B cell (primary cell): Measurements from ENCODE around the gene CFL2. TPM values are rescaled to one million over a fixed set of nuclear protein-coding genes. Genes with fewer than 3 reads are reported as not detected.

Experiments used
- ATAC-seq: fragments of 200-7000 bp; cut with Tn5 transposase; one replicate; pipeline ENCODE4 v1.10.0; 2021; ENCODE audit warnings: low read depth, mild to moderate bottlenecking, moderate number of reproducible peaks, moderate library complexity
- CTCF ChIA-PET: fragments of 350-600 bp; sonication (Branson Sonifier 250); formaldehyde crosslinking; loops from one replicate; lab custom pipeline; 2021; ENCODE audit warnings: antibody characterized with exemption, inconsistent platforms; lab: Charles Lee
- POLR2A ChIA-PET: fragments of 350-600 bp; sonication (Branson Sonifier 250); formaldehyde crosslinking; loops from one replicate; lab custom pipeline; 2021; ENCODE audit warnings: antibody characterized with exemption; lab: Charles Lee
- DNase-seq: peaks from one replicate; pipeline ENCODE4 v3.0.0; 2013
- H2AFZ ChIP-seq: 2 replicates; pipeline ENCODE4 v1.6.1; 2012; ENCODE audit warnings: mild to moderate bottlenecking, low read depth, low read length; ENCODE audit not compliant: insufficient read depth, poor library complexity, severe bottlenecking
- H3K27ac ChIP-seq, 2 donors: 1 replicate in 1 of 2; 2 replicates in 1 of 2; pipeline ENCODE4 v1.5.1; 2012 to 2013; ENCODE audit warnings: low read length in 2 of 2, mild to moderate bottlenecking in 2 of 2, moderate library complexity in 1 of 2
- H3K27me3 ChIP-seq, 4 experiments: fragments of 200-600 bp in 1 of 4; sonication (generic) in 1 of 4; replicated peaks in 1 of 4; 1 replicate in 2 of 4; 2 replicates in 2 of 4; pipeline versions ENCODE4 v1.6.1 to v1.7.0; 2013 to 2016; ENCODE audit warnings: low read length in 3 of 4, mild to moderate bottlenecking in 2 of 4, mixed read lengths in 1 of 4, moderate library complexity in 1 of 4; ENCODE audit not compliant: insufficient read depth in 4 of 4, control insufficient read depth in 3 of 4; ENCODE audit errors: control extremely low read depth in 1 of 4
- H3K36me3 ChIP-seq, 2 experiments: replicated peaks in 1 of 2; 1 replicate in 1 of 2; 2 replicates in 1 of 2; pipeline versions ENCODE4 v1.6.1 to v1.7.1; 2013; ENCODE audit warnings: low read length in 1 of 2; ENCODE audit not compliant: insufficient read depth in 2 of 2, control insufficient read depth in 1 of 2; ENCODE audit errors: control extremely low read depth in 1 of 2, extremely low read depth in 1 of 2
- H3K4me1 ChIP-seq, 2 donors: fragments of 200-600 bp in 1 of 2; sonication (generic) in 1 of 2; 1 replicate in 1 of 2; 2 replicates in 1 of 2; pipeline versions ENCODE4 v1.5.1 to v1.6.1; 2013 to 2017; ENCODE audit warnings: low read length in 2 of 2; ENCODE audit not compliant: control insufficient read depth in 2 of 2, insufficient read depth in 2 of 2
- H3K4me2 ChIP-seq: replicated peaks from 2 replicates; pipeline ENCODE3; 2012; ENCODE audit warnings: mild to moderate bottlenecking, low read depth, low read length; ENCODE audit not compliant: poor library complexity, severe bottlenecking
- H3K4me3 ChIP-seq, 5 experiments: fragments of 200-600 bp in 1 of 5; sonication (generic) in 1 of 5; 1 replicate in 3 of 5; 2 replicates in 2 of 5; pipeline versions ENCODE4 v1.5.1 to v1.7.0; 2011 to 2016; ENCODE audit warnings: low read length in 4 of 5, mild to moderate bottlenecking in 4 of 5, low read depth in 2 of 5, control low read depth in 1 of 5, moderate library complexity in 1 of 5; ENCODE audit not compliant: insufficient read depth in 1 of 5; ENCODE audit errors: control extremely low read depth in 1 of 5, extremely low read depth in 1 of 5
- H3K79me2 ChIP-seq: fragments of 200-600 bp; sonication (generic); one replicate; pipeline ENCODE4 v1.6.0; 2016; ENCODE audit warnings: low read length; ENCODE audit not compliant: control insufficient read depth, insufficient read depth
- H3K9ac ChIP-seq: fragments of 200-600 bp; sonication (generic); 2 replicates; pipeline ENCODE4 v1.6.1; 2017; ENCODE audit warnings: mild to moderate bottlenecking, low read length, moderate library complexity
- H3K9me3 ChIP-seq, 3 donors: one replicate each; pipeline versions ENCODE4 v1.6.1 to v1.7.1; 2013; ENCODE audit warnings: low read length in 2 of 3; ENCODE audit not compliant: control insufficient read depth in 2 of 3, insufficient read depth in 1 of 3; ENCODE audit errors: control extremely low read depth in 1 of 3
- H4K20me1 ChIP-seq: 2 replicates; pipeline ENCODE4 v1.6.0; 2012; ENCODE audit warnings: mild to moderate bottlenecking, low read length; ENCODE audit not compliant: insufficient read depth, control insufficient read depth, poor library complexity, severe bottlenecking
- H3K27ac Mint-ChIP-seq: one replicate; pipeline ENCODE4 v1.8.0; 2021; ENCODE audit warnings: mixed read lengths
- H3K27me3 Mint-ChIP-seq: one replicate; pipeline ENCODE4 v1.8.0; 2021; ENCODE audit warnings: mixed read lengths
- H3K4me1 Mint-ChIP-seq: one replicate; pipeline ENCODE4 v1.8.0; 2021; ENCODE audit warnings: mixed read lengths
- H3K4me3 Mint-ChIP-seq: one replicate; pipeline ENCODE4 v1.8.0; 2021; ENCODE audit warnings: mixed read lengths
- H3K9me3 Mint-ChIP-seq: one replicate; pipeline ENCODE4 v1.8.0; 2022; ENCODE audit warnings: mixed read lengths; ENCODE audit not compliant: insufficient read depth
- EZH2 ChIP-seq: IDR thresholded peaks from 2 replicates; pipeline ENCODE4 v1.6.1; 2012; ENCODE audit warnings: borderline replicate concordance, low read depth, mild to moderate bottlenecking, moderate library complexity, low read length; ENCODE audit not compliant: insufficient read depth, poor library complexity, severe bottlenecking
- WGBS: methylation state at CpG from one replicate; pipeline ENCODE4 v1.1.5; 2013; ENCODE audit warnings: missing lambda C conversion rate; ENCODE audit not compliant: insufficient coverage; 5-methylcytosine and 5-hydroxymethylcytosine counted together
- intact Hi-C: fragments of 100-400 bp; cut with micrococcal nuclease; formaldehyde crosslinking; loops from one replicate; pipeline ENCODE4 v1.10.0; 2022
- polyA plus RNA-seq: library from polyadenylated mRNA; depleted of rRNA; stranded (reverse); fragments of >200 nt; gene quantifications from 2 replicates; pipeline ENCODE4 v1.2.3, GENCODE V29; 2012
- total RNA-seq, 2 donors: library from RNA; stranded (reverse); fragments of 120-200 nt in 1 of 2; gene quantifications; 1 replicate in 1 of 2; 2 replicates in 1 of 2; pipeline versions ENCODE4 v1.2.3 to v1.2.4, GENCODE V29; 2013 to 2022
- TF ChIP-seq, protein P1 (sequence below): fragments of 200-600 bp; IDR thresholded peaks from one replicate; pipeline ENCODE4 v1.8.0; 2022; ENCODE audit warnings: antibody characterized with exemption, mild to moderate bottlenecking

Gene CFL2
- total and polyA plus RNA-seq, 2 donors (not counting 1 experiment from before 2014, with no cell fraction given), result 9.6 to 21.9 TPM

GRCh38 chr14:34667007-34667406 lies 47.4 kb downstream of the CFL2 start:
- no peak overlapping the region for H3K4me3 ChIP-seq
- no peaks in the 10 kb centered on the region for H3K27me3 ChIP-seq
- no peak overlapping the region for H3K9ac ChIP-seq
- H3K9me3 ChIP-seq, result peaks cover 0 to 9% (median 0%) of the 10 kb centered on the region in 3 donors
- Mint-ChIP-seq H3K4me3 (no peak overlapping the region), H3K27ac (no peak overlapping the region), H3K9me3 (no peaks in the 10 kb centered on the region), H3K4me1 (no peaks in the 10 kb centered on the region), H3K27me3 (no peaks in the 10 kb centered on the region)
- TF ChIP-seq, protein P1, sequence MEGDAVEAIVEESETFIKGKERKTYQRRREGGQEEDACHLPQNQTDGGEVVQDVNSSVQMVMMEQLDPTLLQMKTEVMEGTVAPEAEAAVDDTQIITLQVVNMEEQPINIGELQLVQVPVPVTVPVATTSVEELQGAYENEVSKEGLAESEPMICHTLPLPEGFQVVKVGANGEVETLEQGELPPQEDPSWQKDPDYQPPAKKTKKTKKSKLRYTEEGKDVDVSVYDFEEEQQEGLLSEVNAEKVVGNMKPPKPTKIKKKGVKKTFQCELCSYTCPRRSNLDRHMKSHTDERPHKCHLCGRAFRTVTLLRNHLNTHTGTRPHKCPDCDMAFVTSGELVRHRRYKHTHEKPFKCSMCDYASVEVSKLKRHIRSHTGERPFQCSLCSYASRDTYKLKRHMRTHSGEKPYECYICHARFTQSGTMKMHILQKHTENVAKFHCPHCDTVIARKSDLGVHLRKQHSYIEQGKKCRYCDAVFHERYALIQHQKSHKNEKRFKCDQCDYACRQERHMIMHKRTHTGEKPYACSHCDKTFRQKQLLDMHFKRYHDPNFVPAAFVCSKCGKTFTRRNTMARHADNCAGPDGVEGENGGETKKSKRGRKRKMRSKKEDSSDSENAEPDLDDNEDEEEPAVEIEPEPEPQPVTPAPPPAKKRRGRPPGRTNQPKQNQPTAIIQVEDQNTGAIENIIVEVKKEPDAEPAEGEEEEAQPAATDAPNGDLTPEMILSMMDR, result no peak
- TF ChIP-seq EZH2, result no peak
- no peaks in the 10 kb centered on the region for H4K20me1 ChIP-seq
- no peak overlapping the region for H3K4me2 ChIP-seq
- ATAC-seq (no peak), DNase-seq (no peak)
- H3K27ac ChIP-seq, result no peak overlapping the region
- intact Hi-C loops, result no loop called here
- H3K36me3 ChIP-seq, result no peaks in the 10 kb centered on the region
- WGBS, result 95% methylated on average over 3 of the region's 7 CpGs
- H3K79me2 ChIP-seq, result no peaks in the 10 kb centered on the region
- CTCF ChIA-PET, result interaction anchor here (1.9 kb wide), 1 partner anchor 56 kb away, joined by 5 read pairs; no protein-coding TSS in a partner anchor
- H2AFZ ChIP-seq, result no peak overlapping the region
- no peaks in the 10 kb centered on the region for H3K4me1 ChIP-seq
- POLR2A ChIA-PET, result no interaction called here

- Histone ChIP-seq H4K20me1 (no peaks in the 10 kb centered on the region), H3K27me3 (no peaks in the 10 kb centered on the region), H3K27ac (no peak overlapping the region), H3K9me3 (peaks cover 0 to 15% (median 0%) of the 10 kb centered on the region in 3 donors), H3K4me3 (no peak overlapping the region), H3K4me1 (no peaks in the 10 kb centered on the region), H3K4me2 (no peak overlapping the region), H3K79me2 (no peaks in the 10 kb centered on the region), H3K9ac (no peak overlapping the region), H3K36me3 (no peaks in the 10 kb centered on the region), H2AFZ (no peak overlapping the region)
- no peak for DNase-seq
- no peak overlapping the region for H3K4me3 Mint-ChIP-seq
- intact Hi-C loops, result no loop called here
- WGBS, result no CpG with 5 or more reads among the region's 2 CpGs
- H3K27ac Mint-ChIP-seq, result no peak overlapping the region
- no peak for ATAC-seq
- H3K4me1 Mint-ChIP-seq, result no peaks in the 10 kb centered on the region
- ChIA-PET POLR2A (no interaction called here), CTCF (interaction anchor here (1.9 kb wide), 1 partner anchor 57 kb away, joined by 5 read pairs; no protein-coding TSS in a partner anchor)
- no peak for TF ChIP-seq EZH2
- TF ChIP-seq, protein P1, result no peak
- no peaks in the 10 kb centered on the region for H3K27me3 Mint-ChIP-seq
- H3K9me3 Mint-ChIP-seq, result peaks cover 4% of the 10 kb centered on the region
Measured at GRCh38 chr14:34665785-34666435, 48.5 kb downstream of the CFL2 start.
